COLO829 (cell line): ENCODE results near the gene TMEM106C.
A peak's percentile ranks its signal among the peaks of the same experiment; 100 is the strongest.
"Not testable (repeated sequence)": the region's sequence is repeated elsewhere in the genome, so short reads cannot be mapped to it uniquely, and the experiment has no call there.

ENCODE experiments used
- DNase-seq: peaks from one replicate; pipeline ENCODE4 v3.0.0; 2012; ENCODE audit warnings: low spot score

Gene TMEM106C

GRCh38 chr12:47949441-47950341, 13.7 kb upstream of the TMEM106C start:
- peak; percentile 91 for DNase-seq

GRCh38 chr12:47950856-47951468, 12.4 kb upstream of the TMEM106C start:
- DNase-seq = no peak

- no peak for DNase-seq
Measured at GRCh38 chr12:47954058-47954457, 9.3 kb upstream of the TMEM106C start.

- DNase-seq = no peak
Measured at GRCh38 chr12:47954467-47955045, 8.8 kb upstream of the TMEM106C start.

GRCh38 chr12:47955059-47955458, 8.3 kb upstream of the TMEM106C start:
- DNase-seq = no peak

- not testable (repeated sequence) for DNase-seq
Measured at GRCh38 chr12:47957671-47958070, 5.7 kb upstream of the TMEM106C start.

- no peak for DNase-seq
Measured at GRCh38 chr12:47962198-47962597, 1.2 kb upstream of the TMEM106C start.

GRCh38 chr12:47964106-47964728, 821 bp downstream of the TMEM106C start:
- no peak for DNase-seq

- no peak for DNase-seq
Measured at GRCh38 chr12:47965581-47965980, 2.2 kb downstream of the TMEM106C start.

- DNase-seq = no peak
Measured at GRCh38 chr12:47967461-47968321, 4.3 kb downstream of the TMEM106C start.

GRCh38 chr12:47969845-47970244, 6.4 kb downstream of the TMEM106C start:
- no peak for DNase-seq

- DNase-seq = no peak
Measured at GRCh38 chr12:47970843-47971242, 7.4 kb downstream of the TMEM106C start.

- DNase-seq = no peak
Measured at GRCh38 chr12:47972895-47973294, 9.5 kb downstream of the TMEM106C start.

- DNase-seq = no peak
Measured at GRCh38 chr12:47973870-47974269, 10.5 kb downstream of the TMEM106C start.

- DNase-seq = no peak
Measured at GRCh38 chr12:47975036-47975620, 11.7 kb downstream of the TMEM106C start.

- no peak for DNase-seq
Measured at GRCh38 chr12:47975816-47976215, 12.4 kb downstream of the TMEM106C start.

GRCh38 chr12:47977046-47977771, 13.8 kb downstream of the TMEM106C start:
- no peak for DNase-seq

- no peak for DNase-seq
Measured at GRCh38 chr12:47977772-47978597, 14.6 kb downstream of the TMEM106C start.

GRCh38 chr12:47978598-47978873, 15.1 kb downstream of the TMEM106C start:
- no peak for DNase-seq

- DNase-seq = no peak
Measured at GRCh38 chr12:47979166-47979565, 15.8 kb downstream of the TMEM106C start.
